GM18861 (cell line): ENCODE measurements around the gene PACRG.

ENCODE experiments used
- ATAC-seq: cut with Tn5 transposase; IDR thresholded peaks from one replicate; pipeline ENCODE4 v1.9.1; 2021; ENCODE audit not compliant: unreplicated experiment

Gene PACRG

DNA sequence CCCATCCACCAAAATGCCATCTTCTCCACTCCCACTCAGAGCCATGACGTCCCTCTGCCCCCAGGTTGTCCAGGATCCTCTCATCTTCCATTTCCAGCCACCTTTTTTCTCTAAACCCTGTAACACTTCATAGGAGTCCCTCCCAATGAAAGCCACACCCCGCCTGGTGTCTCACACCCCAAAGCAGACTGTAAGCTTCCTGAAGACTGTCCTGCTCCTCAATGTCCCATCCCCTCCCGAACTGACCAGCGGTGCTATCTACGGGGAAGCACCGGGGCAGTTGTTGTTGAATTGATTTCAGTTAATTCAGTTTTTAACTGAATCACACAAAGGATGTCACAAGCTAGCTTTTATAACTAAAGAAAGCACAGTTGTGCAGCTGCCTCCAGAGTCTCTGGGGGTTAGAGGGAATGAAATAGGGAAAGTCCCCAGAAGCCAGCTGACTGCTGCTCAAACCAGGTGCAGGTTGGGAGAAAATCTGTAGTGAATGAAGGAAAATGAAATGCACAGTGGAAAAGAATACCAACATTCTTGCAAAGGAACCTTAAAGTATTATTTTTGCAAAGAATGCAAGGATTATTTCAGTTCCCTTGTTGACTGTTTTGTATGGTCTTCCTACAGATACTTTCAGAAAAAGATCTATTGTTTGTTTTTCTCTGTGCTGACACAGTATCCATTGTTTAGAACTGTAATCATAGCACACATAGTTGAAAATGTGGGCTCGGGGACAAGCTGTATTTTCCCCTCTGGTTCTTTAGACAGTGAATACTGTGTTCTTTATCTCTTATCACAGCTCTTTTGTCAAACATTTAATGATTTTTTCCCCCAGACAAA is 464.1 kb downstream of the PACRG start:
- no peak for ATAC-seq

DNA sequence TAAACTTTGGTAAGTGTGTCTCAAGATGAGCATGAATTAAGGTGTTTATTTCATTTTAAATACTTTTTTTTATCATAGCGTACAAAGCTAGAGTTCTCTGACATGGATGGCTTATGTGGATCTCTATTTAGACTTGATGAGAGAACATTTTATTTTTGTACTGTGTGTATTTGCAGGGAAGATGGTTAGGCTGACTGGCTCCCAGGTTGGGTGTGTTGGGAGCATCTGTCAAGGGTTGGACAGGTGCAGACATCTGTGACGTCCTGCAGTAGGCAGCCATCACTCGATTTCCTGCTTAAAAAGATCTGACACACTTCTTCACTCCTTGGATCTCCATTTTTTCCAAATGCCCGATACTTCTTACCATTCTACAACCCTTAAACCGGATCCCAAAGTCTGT is 464.8 kb downstream of the PACRG start:
- no peak for ATAC-seq

DNA sequence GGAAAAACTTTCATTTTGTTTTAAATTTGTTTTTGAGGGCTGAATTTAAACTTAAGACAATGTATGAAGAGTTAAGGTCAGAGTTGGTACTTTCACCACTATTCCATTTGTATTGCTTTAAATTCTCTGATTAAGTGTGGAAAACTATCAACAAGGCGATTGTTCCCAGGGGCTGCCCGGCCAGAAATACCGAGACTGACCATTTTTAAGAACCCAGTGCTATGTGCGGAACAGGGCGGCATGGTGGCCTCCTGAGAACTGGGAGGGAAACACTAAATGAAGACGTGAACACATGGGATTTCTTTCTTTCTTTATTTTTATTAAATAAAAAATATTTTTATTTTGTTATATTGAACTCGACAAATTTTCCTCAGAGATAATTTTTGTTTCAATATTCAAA is 465.6 kb downstream of the PACRG start:
- no peak for ATAC-seq

DNA sequence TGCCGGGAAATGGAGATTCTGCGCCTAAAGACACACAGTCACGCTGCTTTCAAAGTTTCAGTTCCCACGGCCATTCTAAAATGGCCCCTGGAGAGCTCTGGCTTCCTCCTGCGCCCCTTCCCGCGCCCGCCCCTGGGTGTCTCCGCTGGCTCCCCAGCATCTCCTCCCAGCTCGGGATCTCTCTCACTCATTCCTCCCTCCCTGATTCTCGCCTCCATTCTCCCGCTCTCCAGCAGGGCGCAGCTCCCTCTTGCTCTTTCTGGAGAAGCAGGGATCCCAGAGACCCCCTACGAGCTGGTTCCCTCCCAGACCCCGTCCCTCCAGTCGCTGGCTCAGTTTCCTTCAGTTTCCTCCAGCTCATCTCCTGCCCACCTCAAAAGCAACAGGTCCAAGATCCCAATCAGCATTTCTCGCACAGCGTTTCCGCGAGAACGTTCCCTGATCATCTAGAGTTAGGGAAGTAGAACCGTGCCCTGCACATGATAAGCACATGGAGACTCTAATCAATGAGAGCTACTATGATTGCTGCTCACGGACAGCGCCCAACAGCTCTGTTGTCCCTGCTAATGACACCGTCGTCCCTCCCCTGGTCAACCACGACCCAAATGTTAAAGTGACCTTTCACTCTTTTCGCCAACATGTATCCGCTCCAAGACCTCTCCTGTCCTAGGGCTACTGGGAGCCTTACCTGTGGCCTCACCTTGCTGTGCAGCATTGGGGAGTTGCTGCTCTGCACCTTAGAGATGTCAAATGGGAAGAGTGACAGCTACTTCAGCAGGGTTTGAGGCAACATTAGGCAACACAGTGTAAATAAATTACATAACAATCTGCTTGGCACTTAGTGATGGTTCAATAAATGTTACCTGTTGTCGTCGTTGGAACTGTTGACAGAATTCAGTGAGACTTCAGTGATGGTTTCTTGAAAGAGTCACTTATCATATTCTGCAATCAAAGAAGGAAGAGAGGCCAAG is 468.2 kb downstream of the PACRG start:
- no peak for ATAC-seq

DNA sequence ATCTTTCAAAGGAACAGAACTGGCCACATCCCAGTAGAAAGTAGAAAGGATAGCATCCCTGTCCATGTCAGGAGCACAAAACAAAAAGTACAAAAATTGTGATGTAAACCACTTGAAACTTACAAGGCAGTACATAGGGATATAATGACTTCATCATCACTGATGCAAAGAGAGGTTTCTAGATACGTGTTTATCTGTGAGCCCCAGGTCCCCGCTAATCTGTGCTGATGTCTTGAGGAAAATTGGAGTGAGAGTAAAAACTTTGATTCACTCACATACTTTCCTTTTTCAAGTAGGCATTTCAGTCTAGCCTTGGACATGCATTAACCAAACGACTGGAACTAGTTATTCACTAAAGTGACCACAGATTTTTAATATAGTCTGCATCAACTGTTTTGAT is 470.1 kb downstream of the PACRG start:
- ATAC-seq = no peak

DNA sequence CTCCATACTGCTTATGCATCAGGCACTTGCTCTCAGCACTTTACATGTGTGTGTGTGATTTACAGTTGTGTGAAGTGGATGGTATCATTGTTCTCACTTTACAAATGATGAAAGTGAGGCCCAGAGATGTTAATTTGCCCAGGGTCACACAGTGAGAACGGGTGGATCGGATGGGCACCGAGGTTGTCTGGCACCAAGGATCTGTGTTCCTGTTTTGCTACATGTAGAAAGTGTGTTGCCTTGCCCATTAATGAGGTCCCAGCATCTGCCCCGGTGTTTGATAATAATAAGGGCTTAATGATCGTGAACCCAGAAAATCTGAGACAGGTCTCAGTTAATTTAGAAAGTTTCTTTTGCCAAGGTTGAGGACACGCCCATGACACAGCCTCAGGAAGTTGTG is 470.6 kb downstream of the PACRG start:
- no peak for ATAC-seq

DNA sequence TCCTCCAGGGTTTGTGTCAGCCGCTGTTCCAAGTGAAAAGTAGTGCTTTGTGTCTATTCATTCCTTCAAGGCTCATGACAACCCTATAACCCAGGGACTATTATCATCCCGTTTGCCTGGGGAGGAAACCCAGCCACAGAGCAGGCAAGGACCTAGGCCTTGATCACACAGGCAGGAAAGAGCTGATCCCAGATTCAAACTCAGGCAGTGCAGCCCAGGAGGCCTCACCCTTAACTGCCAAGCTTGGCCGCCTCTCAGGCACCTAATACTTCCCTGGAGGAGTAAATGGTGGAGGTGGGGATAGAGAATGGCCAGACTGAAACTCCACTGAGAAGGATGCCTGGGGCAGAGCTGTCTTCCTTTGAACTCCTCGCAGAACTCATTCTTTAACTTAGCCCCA is 471.6 kb downstream of the PACRG start:
- no peak for ATAC-seq

DNA sequence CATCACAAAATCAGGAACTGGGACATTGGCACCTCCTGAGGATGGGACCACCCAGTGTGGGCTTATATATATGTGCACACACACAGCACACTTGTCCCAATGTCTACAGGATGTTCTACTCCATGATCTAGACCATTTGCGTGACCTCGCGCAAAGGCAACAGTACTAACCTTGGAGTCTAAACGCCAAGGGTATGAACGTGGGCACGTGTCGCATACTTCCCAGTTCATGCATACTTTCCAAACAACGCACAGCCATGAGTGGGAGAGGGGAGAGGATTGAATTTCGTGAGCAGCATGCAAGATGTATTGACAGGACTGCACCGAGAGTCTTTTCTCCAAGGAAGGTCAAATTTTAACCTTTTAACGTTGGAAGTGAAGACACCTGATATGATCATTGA is 472.5 kb downstream of the PACRG start:
- ATAC-seq = no peak

DNA sequence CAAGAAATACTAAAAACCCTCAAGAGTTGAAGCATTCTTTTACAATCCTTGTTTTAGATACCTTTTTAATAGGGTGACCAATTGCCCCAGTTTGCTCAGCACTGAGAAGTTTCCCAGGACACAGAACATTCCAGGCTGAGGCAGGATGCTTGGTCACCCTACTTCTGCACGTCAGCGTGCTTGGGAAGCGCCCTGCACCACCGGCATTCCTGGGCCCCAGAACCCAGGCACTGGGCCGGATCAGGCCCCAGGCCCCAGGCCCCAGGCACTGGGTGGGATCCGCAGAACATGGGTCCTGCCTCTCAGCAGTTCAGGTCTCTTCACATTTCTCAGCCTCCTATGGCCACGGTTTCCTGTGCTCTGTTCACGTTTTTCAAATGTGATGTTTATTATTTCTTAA is 472.9 kb downstream of the PACRG start:
- ATAC-seq = no peak

DNA sequence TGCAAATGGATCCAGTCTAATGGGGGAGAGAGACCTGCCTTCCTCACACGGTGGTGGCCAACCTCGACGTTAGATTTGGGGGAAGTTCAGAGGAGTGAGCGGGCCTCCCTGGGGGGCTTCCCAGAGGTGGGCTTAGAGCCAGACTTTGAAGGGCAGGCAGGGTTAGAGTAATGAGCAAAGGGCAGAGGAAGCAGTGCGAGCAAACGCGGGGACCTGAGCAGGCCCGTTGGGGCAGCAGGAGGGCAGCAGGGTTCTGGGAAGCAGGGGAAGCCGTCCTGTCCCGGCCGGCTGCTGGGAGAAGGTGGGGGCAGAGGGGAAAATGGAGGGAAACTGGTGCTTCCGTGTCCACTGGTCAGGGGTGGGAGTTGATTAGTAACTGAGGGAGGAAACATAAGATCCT is 474.1 kb downstream of the PACRG start:
- no peak for ATAC-seq

DNA sequence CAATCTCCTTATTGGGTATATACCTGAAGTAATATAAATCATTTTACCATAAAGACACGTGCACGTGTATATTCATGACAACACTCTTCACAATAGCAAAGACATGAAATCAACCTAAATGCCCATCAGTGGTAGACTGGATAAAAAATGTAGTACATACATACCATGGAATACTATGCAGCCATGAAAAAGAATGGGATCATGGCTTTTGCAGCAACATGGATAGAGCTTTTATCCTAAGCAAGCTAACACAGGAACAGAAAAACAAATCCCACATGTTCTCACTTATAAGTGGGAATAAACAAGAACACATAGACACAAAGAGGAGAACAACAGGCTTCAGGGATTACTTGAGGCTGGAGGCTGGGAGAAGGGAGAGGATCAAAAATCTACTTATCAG is 478.4 kb downstream of the PACRG start:
- no peak for ATAC-seq

DNA sequence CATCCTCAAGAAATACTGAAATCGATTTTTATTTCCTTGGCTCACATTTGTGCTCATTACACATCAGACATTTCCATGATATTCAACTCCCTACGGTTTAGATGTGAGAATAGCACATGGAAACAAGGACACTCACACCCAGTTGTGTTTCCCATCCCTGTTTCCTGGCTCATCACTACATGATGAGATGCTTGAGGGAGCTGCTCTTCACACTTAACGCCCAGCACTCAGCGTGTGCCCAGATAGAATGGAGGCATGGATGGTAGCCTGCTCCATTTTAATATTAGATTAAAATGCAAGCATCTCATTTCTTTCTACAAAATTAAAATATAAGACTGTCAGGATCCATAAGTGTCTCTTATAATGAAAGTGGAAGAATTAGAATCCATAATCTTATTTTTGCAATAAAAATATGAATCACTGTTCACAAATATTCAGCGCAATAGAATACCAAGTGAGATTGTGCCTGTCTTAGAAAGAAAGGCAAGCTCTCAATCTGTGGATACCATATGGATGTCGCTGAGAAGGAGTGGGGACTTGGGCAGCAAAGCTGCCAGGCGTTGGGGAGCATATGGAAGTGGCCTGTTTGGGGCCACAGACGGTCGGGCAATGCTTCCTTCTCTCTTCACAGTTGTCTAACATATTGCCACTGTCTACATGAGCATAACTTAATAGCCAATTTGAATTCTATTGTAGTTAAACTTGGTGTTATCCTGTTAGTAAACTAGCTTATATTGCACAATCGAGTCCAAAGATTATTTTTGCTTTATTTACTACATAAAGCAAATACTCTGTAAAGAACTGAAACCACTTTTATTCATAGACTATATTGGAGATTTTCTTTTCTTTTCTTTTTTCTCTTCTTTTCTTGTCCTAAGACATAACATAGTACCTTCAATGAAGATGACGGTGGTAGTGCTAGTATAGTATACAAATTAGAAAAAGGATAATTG is 479.9 kb downstream of the PACRG start:
- no peak for ATAC-seq

DNA sequence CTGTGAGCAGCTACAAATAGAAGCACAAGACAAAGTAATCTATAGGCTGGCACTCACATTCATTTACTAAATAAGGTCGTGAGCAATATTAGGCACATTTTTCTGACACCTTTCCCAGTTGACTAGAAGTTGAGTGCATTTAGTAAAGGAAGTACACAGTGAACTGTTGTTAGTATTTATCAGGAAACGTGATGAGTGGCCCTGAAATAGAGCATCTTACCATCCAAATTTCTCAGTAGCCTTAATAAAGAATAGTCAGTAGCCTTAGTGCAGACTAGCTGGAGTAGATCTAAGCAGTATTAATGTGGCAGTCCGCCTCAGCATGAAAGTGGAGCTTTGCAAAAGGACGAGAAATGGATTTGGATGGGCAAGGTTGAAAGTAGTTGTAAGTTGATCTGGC is 481.2 kb downstream of the PACRG start:
- ATAC-seq = no peak

DNA sequence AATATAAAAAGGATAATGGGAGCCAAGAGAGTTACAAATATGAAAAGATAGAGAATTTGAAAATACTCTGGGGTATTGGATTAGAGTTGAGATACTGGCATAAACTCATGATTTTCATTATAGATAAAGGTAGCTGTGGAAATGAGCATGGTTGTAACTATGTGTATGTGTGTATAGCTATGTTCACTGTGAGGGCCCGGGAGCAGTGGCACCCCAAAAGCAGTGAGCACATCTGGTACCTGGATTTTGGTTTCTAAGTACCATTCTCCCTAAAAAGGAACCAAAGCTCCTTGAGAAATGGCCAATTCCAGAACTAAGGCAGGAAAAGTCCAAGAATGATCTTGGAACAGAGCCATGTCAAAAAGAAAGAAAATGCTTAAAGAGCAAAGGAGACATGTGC is 484.3 kb downstream of the PACRG start:
- no peak for ATAC-seq

DNA sequence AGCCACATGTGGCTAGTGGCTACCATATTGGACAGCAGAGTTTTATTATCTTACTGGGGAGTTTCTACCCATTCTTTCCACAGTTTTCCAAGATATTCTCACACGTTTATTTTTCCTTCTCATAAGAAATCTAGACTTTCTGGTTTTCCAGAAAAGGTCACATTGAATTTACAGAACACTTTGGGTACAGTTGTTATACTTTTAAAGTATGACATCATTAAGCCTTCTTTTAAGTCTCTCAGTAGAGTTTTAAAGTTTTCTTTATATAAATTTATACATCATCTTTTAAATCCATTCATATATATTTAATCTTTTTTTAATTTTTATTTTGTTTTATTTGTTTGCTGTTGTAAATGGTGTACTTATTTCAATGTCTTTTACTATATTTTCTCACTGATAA is 486.5 kb downstream of the PACRG start:
- ATAC-seq = no peak

DNA sequence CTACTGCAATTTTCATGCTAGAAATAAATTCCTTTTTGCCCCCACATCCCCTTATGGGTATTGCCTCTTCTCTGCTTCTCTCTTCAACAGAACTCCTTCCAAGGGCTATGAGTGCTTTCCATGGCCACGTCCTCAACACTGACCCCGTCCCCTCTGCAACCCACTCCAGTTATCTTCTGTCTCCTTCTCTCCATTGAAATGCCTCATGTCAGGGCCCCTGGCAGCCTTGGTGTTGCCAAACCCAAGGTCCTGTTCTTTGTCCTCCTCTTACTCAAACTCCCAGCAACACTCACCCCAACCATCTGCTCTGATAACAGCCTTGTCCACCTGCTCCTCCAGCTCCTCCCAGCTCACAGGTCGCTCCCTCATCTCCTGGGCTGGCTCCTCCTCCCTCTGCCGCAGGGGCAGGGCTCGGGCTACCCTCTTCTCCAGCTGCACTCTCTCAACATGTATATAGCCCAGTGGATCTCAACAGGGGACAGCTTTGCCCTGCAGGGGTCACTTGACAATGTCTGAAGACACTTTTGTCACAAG is 490.7 kb downstream of the PACRG start:
- ATAC-seq = no peak

DNA sequence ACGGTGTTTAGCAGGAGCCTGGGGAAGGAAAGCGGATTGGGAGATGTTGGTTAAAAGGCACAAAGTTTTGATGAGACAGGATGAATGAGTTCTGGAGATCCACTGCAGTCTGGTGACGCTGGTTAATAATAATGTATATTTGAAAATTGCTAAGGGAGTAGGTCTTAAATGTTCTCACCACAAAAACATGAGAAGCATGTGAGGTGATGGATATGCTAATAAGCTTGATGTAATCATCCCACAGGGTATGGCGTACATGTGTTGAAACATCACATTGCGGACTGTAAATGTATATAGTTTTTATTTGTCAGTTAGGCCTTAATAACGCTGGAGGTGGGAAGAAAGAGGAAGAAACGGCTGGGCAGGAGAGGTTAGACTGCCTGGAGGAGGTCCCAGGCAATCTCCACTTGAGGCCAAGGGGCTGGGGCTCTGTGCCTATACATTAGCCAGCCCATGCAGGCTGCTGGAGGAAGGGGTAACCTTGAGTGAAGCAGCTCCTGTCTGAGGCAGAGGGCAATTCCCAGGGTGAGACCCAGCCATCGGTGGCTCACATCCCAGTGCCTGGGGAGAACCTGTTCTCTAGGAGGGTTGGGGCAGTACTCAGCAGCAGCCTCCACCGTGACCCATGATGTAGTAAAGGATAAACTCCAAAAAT is 498.5 kb downstream of the PACRG start:
- no peak for ATAC-seq

DNA sequence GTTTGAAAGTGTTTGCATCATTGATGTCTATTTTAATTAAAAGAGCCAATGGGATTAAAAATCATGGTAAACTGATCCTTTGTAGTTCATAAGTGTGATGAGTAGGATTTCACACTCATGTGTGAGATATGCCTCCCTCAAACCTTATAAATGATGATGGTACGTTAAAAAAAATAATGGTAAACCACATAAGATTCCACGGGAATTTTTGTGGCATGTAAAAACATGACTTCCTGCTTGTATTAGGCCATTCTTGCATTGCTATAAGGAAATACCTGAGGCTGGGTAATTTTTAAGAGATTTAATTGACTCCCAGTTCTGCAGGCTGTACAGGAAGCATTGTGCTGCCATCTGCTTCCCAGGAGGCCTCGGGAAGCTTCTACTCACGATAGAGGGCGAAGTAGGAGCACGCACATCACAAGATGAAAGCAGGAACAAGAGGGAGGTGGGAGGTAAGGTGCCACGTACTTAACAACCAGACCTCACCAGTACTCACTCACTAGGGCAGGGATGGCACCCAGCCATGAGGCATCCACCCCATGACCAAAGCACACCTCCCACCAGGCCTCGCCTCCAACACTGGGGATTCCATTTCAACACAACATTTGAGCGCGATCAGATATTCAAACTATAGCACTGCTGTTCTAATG is 499.2 kb downstream of the PACRG start:
- ATAC-seq = no peak

DNA sequence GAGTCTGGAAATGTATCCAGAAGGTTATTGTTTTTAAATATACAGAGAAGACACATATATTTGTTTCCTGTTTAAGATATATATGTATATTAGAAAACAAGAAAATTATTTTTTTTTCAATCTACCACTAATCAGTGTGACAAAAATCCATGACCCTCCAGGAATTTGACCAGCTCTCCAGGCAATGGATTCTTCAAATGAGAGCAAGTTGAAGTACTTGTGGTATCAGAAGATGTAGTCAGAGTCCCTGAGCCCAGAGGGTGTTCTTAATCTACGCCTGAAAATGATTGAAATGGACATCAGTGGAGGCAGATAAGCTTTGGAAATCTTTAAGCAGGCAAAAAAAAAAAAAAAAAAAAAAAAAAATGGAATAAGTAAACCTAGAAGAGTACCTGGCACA is 500.3 kb downstream of the PACRG start:
- ATAC-seq = no peak

DNA sequence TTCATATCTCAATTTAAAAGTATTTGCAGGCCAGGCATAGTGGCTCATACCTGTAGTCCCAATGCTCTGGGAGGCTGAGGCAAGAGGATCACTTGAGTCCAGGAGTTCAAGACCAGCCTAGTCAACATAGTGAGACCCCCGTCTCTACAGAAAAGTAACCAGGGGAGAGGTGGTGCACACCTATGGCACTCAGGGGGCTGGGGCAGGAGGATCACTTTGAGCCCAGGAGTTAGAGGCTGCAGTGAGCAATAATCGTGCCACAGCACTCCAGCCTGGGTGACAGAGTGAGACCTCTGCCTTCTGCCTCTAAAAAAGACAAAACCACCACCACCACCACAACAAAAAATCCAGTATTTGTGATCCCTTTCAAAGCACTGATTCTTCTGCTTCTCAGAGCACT is 501.3 kb downstream of the PACRG start:
- no peak for ATAC-seq
